ENCODE measurements around the gene RLF. TPM values are rescaled to one million over a fixed set of nuclear protein-coding genes. Genes with fewer than 3 reads are reported as not detected.
A peak's percentile ranks its signal among the peaks of the same experiment; 100 is the strongest.

RLF gene, protein sequence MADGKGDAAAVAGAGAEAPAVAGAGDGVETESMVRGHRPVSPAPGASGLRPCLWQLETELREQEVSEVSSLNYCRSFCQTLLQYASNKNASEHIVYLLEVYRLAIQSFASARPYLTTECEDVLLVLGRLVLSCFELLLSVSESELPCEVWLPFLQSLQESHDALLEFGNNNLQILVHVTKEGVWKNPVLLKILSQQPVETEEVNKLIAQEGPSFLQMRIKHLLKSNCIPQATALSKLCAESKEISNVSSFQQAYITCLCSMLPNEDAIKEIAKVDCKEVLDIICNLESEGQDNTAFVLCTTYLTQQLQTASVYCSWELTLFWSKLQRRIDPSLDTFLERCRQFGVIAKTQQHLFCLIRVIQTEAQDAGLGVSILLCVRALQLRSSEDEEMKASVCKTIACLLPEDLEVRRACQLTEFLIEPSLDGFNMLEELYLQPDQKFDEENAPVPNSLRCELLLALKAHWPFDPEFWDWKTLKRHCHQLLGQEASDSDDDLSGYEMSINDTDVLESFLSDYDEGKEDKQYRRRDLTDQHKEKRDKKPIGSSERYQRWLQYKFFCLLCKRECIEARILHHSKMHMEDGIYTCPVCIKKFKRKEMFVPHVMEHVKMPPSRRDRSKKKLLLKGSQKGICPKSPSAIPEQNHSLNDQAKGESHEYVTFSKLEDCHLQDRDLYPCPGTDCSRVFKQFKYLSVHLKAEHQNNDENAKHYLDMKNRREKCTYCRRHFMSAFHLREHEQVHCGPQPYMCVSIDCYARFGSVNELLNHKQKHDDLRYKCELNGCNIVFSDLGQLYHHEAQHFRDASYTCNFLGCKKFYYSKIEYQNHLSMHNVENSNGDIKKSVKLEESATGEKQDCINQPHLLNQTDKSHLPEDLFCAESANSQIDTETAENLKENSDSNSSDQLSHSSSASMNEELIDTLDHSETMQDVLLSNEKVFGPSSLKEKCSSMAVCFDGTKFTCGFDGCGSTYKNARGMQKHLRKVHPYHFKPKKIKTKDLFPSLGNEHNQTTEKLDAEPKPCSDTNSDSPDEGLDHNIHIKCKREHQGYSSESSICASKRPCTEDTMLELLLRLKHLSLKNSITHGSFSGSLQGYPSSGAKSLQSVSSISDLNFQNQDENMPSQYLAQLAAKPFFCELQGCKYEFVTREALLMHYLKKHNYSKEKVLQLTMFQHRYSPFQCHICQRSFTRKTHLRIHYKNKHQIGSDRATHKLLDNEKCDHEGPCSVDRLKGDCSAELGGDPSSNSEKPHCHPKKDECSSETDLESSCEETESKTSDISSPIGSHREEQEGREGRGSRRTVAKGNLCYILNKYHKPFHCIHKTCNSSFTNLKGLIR (N-terminal part only)
- total RNA-seq, result 10 to 100 TPM; 17.9 to 68.0 (median 28.9) TPM

DNA sequence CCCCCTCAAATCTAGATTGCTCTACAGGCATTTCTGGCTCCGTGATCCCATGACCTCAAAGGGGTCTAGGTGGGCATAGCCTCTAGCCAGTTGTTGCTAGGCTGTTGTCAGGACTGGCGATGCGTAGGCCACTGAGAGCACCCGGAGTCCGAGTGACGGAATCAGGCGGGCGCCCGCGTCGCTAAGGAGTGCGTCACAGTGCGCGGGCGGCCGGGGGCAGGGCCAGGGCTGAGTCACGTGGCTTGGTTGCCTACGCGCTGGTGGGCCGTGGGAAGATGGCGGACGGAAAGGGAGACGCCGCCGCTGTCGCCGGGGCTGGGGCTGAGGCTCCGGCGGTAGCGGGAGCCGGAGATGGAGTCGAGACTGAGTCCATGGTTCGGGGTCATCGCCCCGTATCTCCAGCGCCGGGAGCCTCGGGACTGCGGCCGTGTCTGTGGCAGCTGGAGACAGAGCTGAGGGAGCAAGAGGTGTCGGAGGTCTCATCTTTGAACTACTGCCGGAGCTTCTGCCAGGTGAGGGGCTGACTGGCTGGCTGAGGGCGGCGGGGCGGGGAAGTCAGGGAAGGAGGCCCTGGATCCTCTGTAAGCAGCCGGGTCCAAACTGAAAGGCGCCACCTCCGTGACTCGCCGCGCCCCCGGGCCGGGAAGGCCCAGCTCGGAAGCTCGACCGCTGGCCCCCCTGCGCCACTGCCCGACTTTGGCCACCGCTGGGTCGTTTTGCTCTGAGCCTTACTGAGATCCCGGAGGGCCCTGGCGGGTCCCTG is at the start of gene RLF:
RLF (plus strand) TSS at position 263 of the 763 bp plus-strand sequence; CDS start at position 276, 13 bp downstream.
- Histone ChIP-seq H3K4me1 (no peaks in the 10 kb centered on the region), H3K27ac (peak within 1 kb of the TSS; percentile 90 to 91), H3K27me3 (no peaks in the 10 kb centered on the region), H3K9me3 (no peaks in the 10 kb centered on the region), H3K4me3 (peak within 1 kb of the TSS; percentile 82 to 97), H3K36me3 (no peaks in the 10 kb centered on the region)
- intact Hi-C loops (cut with DNase I; ENCODE audit: low total_unique reads), result no loop called here
- peak; percentile 91 to 95 for DNase-seq
- peak; percentile 87 to 95 for TF ChIP-seq POLR2A (IDR thresholded peaks at IDR 0.05)
- TF ChIP-seq, protein P1, sequence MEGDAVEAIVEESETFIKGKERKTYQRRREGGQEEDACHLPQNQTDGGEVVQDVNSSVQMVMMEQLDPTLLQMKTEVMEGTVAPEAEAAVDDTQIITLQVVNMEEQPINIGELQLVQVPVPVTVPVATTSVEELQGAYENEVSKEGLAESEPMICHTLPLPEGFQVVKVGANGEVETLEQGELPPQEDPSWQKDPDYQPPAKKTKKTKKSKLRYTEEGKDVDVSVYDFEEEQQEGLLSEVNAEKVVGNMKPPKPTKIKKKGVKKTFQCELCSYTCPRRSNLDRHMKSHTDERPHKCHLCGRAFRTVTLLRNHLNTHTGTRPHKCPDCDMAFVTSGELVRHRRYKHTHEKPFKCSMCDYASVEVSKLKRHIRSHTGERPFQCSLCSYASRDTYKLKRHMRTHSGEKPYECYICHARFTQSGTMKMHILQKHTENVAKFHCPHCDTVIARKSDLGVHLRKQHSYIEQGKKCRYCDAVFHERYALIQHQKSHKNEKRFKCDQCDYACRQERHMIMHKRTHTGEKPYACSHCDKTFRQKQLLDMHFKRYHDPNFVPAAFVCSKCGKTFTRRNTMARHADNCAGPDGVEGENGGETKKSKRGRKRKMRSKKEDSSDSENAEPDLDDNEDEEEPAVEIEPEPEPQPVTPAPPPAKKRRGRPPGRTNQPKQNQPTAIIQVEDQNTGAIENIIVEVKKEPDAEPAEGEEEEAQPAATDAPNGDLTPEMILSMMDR (IDR thresholded peaks at IDR 0.05), result peak in 2 of 4 experiments; percentile 14 to 25

DNA sequence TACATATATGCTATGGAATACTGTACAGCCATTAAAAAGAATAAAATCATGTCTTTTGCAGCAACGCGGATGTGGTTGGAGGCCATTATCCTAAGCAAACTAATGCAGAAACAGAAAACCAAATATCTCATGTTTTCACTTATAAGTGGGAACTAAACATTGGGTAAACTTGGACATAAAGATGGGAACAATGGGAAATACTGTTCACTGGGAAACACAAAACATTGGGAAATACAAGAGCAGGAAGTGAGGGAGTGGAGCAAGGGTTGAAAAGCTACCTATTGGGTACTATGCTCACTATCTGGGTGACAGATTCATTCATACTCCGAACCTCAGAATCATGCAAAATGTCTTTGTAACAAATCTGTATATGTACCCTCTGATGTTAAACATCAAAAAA is 46.8 kb upstream of the RLF start:
- Histone ChIP-seq H3K9me3 (no peaks in the 10 kb centered on the region), H3K4me1 (no peaks in the 10 kb centered on the region), H3K27ac (no peak overlapping the region), H3K36me3 (no peaks in the 10 kb centered on the region), H3K27me3 (no peaks in the 10 kb centered on the region), H3K4me3 (no peak overlapping the region)
- DNase-seq, result no peak
- intact Hi-C loops (cut with DNase I; ENCODE audit: low total_unique reads), result no loop called here
- TF ChIP-seq, protein P1 (IDR thresholded peaks at IDR 0.05), result no peak
- no peak for TF ChIP-seq POLR2A (IDR thresholded peaks at IDR 0.05)

- intact Hi-C loops (cut with DNase I; ENCODE audit: low total_unique reads), result no loop called here
- H3K36me3 ChIP-seq, result no peaks in the 10 kb centered on the region
- DNase-seq, result no peak
These were observed 41.1 kb upstream of the RLF start for GRCh38 chr1:40120128-40120527.

DNA sequence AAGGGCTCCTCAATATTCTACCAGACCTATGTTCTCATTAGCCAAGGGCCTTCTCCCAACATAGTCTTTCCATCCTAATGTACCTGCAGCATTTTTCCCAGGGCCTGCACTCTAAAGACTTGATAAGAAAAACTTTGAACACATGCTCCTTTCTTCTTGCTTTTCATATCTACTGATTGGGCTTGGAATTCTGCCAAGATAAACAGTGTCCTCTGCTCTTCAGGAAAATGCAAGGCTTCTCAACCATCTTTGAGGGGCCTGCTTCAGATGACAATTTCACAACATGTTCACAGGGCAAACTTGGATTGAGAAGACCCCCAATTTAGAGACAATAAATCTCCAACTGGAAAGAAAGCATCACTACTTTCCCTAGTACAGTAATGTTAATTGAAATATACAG is 38.3 kb upstream of the RLF start:
- Histone ChIP-seq H3K4me3 (no peak overlapping the region), H3K27me3 (no peaks in the 10 kb centered on the region), H3K27ac (no peak overlapping the region), H3K36me3 (no peaks in the 10 kb centered on the region), H3K4me1 (no peaks in the 10 kb centered on the region), H3K9me3 (no peaks in the 10 kb centered on the region)
- intact Hi-C loops (cut with DNase I; ENCODE audit: low total_unique reads), result no loop called here
- TF ChIP-seq POLR2A (IDR thresholded peaks at IDR 0.05), result no peak
- TF ChIP-seq, protein P1 (IDR thresholded peaks at IDR 0.05), result no peak
- DNase-seq, result no peak

More at GRCh38 chr1:40120128-40120527, 41.1 kb upstream of the RLF start:
- Histone ChIP-seq H3K4me3 (no peak overlapping the region), H3K27ac (no peak overlapping the region), H3K27me3 (no peaks in the 10 kb centered on the region), H3K9me3 (no peaks in the 10 kb centered on the region), H3K4me1 (no peaks in the 10 kb centered on the region)
- TF ChIP-seq, protein P1 (IDR thresholded peaks at IDR 0.05), result no peak
- TF ChIP-seq POLR2A (IDR thresholded peaks at IDR 0.05), result no peak
